ENCODE results near the gene ANKRA2. TPM values are rescaled to one million over a fixed set of nuclear protein-coding genes. Genes with fewer than 3 reads are reported as not detected.
"Not testable (repeated sequence)": the region's sequence is repeated elsewhere in the genome, so short reads cannot be mapped to it uniquely, and the experiment has no call there.

The ANKRA2 gene
- total RNA-seq, 4 donors from 2014 or later: 9.2 to 17.1 (median 12.7) TPM

- Histone ChIP-seq H3K36me3 (no peaks in the 10 kb centered on the region), H3K27me3 (no peaks in the 10 kb centered on the region), H3K27ac (no peak overlapping the region), H3K4me3 (no peak overlapping the region), H3K4me1 (no peaks in the 10 kb centered on the region), H3K9me3 (no peaks in the 10 kb centered on the region)
- no peak for DNase-seq
- in situ Hi-C loops (cut with MboI; ENCODE audit: low sequenced_read_pairs in 4 of 4): no loop called here
- TF ChIP-seq CTCF (IDR thresholded peaks at IDR 0.05 in 4 of 5, conservative IDR thresholded peaks at IDR 0.05 in 1 of 5) (no peak), POLR2A (IDR thresholded peaks at IDR 0.05) (no peak)
- ATAC-seq: no peak
- intact Hi-C loops (cut with DNase I; ENCODE audit: low total_unique reads): no loop called here
Observed at GRCh38 chr5:73513996-73514395, 51.4 kb downstream of the ANKRA2 start.

GRCh38 chr5:73508521-73508920 is 56.9 kb downstream of the ANKRA2 start:
- in situ Hi-C loops (cut with MboI; ENCODE audit: low sequenced_read_pairs in 4 of 4); intact Hi-C loops (cut with DNase I; ENCODE audit: low total_unique reads); H3K27ac ChIP-seq; DNase-seq; ATAC-seq; H3K27me3 ChIP-seq; H3K9me3 ChIP-seq; H3K4me1 ChIP-seq; H3K4me3 ChIP-seq: not testable (repeated sequence)
- peaks cover 0 to 31% of the 10 kb centered on the region in 2 donors for H3K36me3 ChIP-seq

GRCh38 chr5:73507062-73507461 is 58.4 kb downstream of the ANKRA2 start:
- intact Hi-C loops (cut with DNase I; ENCODE audit: low total_unique reads): no loop called here
- Histone ChIP-seq H3K9me3 (no peaks in the 10 kb centered on the region), H3K27ac (no peak overlapping the region), H3K36me3 (peaks cover 0 to 44% of the 10 kb centered on the region in 2 donors), H3K4me1 (no peaks in the 10 kb centered on the region), H3K27me3 (no peaks in the 10 kb centered on the region), H3K4me3 (no peak overlapping the region)
- TF ChIP-seq POLR2A (IDR thresholded peaks at IDR 0.05) (no peak), CTCF (IDR thresholded peaks at IDR 0.05 in 4 of 5, conservative IDR thresholded peaks at IDR 0.05 in 1 of 5) (no peak)
- in situ Hi-C loops (cut with MboI; ENCODE audit: low sequenced_read_pairs in 4 of 4): no loop called here
- ATAC-seq (no peak), DNase-seq (no peak)

- ATAC-seq: no peak
Observed at GRCh38 chr5:73506459-73506955, 58.9 kb downstream of the ANKRA2 start.

More at GRCh38 chr5:73506459-73506955, 58.9 kb downstream of the ANKRA2 start:
- peaks cover 0 to 47% of the 10 kb centered on the region in 2 donors for H3K36me3 ChIP-seq
- no peaks in the 10 kb centered on the region for H3K27me3 ChIP-seq
- H3K4me1 ChIP-seq: no peaks in the 10 kb centered on the region
- no peak overlapping the region for H3K4me3 ChIP-seq
- TF ChIP-seq CTCF (IDR thresholded peaks at IDR 0.05 in 4 of 5, conservative IDR thresholded peaks at IDR 0.05 in 1 of 5) (no peak), POLR2A (IDR thresholded peaks at IDR 0.05) (no peak)
- no peak overlapping the region for H3K27ac ChIP-seq
- in situ Hi-C loops (cut with MboI; ENCODE audit: low sequenced_read_pairs in 4 of 4) (no loop called here), intact Hi-C loops (cut with DNase I; ENCODE audit: low total_unique reads) (no loop called here)
- no peak for DNase-seq
- no peaks in the 10 kb centered on the region for H3K9me3 ChIP-seq

Other genes starting within 250 kb of the ANKRA2 start
- gene FOXD1, start 116.9 kb downstream of the ANKRA2 start, total RNA-seq: under 1 TPM in 3 of 4 donors, not detected in 1; 0.33 to 0.49 (median 0.41) TPM
- gene BTF3, start 67.2 kb downstream of the ANKRA2 start, total RNA-seq: 100 to 1,000 TPM; 517 to 641 (median 546) TPM
- gene UTP15, start 104 bp upstream of the ANKRA2 start, total RNA-seq: 10 to 100 TPM in 3 of 4 donors, 1 to 10 TPM in 1; 8.3 to 26.9 (median 15.4) TPM
- gene ARHGEF28, start 60.6 kb upstream of the ANKRA2 start, total RNA-seq: 1 to 10 TPM in 2 of 4 donors, under 1 TPM in 2; 0.52 to 1.2 (median 0.98) TPM